ENCODE data around the gene CAMTA2.
"Not testable (repeated sequence)": the region's sequence is repeated elsewhere in the genome, so short reads cannot be mapped to it uniquely, and the experiment has no call there.

Gene CAMTA2

DNA sequence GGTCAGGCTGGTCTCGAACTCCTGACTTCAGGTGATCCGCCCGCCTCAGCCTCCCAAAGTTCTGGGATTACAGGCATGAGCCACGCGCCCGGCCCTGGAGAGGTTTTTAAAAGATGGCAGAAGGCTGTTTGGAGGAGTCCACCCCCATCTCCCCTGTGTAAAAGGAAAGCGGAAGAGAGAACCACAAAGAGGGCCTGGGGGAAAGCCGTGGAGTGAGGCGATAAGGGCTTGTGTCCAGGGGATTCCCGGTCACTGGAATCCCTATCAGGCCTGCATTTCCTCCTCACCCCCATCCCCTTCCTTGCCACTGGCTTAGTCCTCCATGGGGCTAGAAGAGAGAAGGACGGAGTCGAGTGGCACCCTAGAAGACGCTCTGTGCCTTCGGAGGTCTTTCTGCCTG, 55.5 kb downstream of the CAMTA2 start, which contains the start of gene GP1BA:
TSS of gene GP1BA (plus strand) at position 315 of the 400 bp plus-strand sequence. CDS start 328 bp downstream, outside the sequence.
- DNase-seq (ENCODE audit: low read depth in 2 of 2): no peak

DNA sequence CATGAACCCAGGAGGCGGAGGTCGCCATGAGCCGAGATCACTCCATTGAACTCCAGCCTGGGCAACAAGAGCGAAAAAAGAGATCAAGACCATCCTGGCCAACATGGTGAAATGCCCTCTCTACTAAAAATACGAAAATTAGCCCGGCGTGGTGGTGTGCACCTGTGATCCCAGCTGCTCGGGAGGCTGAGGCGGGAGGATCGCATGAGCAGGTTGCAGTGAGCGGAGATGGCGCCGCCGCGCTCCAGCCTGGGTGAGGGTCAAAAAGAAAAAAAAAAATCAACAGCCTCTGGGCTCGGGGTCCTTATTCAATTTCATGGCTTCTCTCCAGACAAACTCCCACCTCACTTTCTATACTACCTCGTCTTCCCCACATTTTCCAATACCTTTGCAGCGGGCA, 58.6 kb downstream of the CAMTA2 start:
- DNase-seq (ENCODE audit: low read depth in 2 of 2): no peak

DNA sequence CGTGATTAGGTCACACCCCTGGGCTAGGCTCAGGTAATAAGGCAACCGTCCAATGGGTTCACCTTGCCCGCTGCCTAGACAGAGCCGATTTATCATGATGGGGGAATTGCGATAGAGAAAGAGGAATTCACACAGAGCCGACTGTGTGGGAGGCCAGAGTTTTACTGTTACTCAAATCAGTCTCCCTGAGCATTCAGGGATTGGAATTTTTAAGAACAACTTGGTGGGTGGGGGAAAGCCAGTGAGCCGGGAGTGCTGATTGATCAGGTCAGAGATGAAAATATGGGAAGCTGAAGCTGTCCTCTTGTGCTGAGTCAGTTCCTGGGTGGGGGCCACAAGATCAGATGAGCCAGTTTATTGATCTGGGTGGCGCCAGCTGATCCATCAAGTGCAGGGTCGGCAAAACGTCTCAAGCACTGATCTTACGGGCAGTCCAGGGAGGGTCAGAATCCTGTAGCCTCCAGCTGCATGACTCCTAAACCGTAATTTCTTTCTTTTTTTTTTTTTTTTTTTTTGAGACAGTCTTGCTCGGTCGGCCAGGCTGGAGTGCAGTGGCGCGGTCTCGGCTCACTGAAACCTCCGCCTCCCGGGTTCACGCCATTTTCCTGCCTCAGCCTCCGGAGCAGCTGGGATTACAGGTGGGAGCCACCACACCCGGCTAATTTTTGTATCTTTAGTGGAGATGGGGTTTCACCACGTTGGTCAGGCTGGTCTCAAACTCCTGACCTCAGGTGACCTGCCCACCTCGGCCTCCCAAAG, 60.7 kb downstream of the CAMTA2 start:
- DNase-seq (ENCODE audit: low read depth in 2 of 2): not testable (repeated sequence)

DNA sequence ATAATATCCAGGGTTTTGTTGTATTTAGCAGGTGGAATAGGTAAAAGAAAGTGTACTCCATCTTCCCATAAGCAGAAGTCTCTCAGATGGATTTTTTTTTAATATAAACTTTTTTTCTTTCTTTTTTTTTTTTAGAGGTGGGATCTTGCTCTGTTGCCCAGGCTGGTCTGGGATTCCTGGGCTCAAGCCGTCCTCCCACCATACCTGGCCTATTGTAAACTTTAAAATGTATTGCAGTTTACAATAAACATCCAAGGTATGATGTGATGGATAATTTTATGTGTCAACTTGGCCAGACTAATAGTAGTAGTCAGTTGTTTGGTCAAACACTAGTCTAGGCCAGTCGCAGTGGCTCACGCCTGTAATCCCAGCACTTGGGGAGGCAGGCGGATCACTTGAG, 66.2 kb downstream of the CAMTA2 start:
- no peak for DNase-seq (ENCODE audit: low read depth in 2 of 2)

DNA sequence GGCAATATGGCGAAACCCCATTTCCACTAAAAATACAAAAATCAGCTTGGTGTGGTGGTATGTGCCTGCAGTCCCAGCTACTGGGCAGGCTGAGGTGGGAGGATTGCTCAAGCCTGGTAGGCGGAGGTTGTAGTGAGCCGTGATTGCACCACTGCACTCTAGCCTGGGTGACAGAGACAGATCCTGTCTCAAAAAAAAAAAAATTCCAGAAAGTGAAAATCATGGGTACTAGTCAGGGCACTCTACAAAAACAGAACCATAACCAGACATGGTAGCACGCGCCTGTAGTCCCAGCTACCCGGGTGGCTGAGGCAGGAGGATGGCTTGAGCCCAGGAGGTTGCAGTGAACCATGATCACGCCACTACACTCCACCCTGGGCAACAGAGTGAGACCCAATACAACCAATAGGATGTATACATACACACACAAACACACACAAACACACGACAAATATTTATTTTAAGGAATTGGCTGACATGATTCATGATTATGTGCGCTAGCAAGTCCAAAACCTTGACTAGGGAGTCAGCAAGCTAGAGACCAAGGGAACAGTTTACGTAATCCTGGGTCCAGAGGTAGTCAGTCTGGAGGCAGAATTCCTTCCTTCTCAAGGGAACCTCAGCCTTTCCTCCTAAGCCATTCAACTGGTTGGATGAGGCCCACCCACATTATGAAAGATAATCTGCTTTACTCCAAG, 67.0 kb downstream of the CAMTA2 start:
- no peak for DNase-seq (ENCODE audit: low read depth in 2 of 2)

DNA sequence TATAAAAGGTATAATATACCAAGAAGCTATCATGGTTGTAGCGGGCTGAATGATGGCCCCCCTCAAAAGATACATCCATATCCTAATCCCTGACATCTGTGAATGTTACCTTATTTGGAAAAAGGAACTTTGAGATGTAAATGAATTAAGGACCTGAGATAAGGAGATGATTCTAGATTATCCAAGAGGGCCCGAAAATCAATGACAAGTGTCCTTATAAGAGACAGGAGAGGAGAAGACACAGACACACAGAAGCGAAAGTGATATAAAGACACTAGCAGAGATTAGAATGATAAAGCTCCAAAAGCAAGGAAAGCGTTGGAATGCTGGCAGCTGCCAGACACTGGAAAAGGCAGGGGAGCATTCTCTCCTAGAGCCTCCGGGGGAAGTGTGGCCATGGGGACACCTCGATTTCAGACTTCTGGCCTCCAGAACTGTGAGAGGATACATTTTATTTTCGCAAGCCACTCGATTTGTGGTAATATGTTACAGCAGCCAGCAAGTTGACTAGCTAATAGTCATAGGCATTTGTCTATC, 67.9 kb downstream of the CAMTA2 start:
- no peak for DNase-seq (ENCODE audit: low read depth in 2 of 2)
